Effector CD8-positive, alpha-beta T cell (primary cell): ENCODE results near the gene CLDND1.

ENCODE experiments used
- DNase-seq: peaks from one replicate; lab custom pipeline; 2025; lab: John Stamatoyannopoulos, UW

Gene CLDND1

GRCh38 chr3:98551754-98552153, 29.1 kb upstream of the CLDND1 start:
- no peak for DNase-seq

GRCh38 chr3:98551236-98551635, 28.5 kb upstream of the CLDND1 start:
- no peak for DNase-seq

DNA sequence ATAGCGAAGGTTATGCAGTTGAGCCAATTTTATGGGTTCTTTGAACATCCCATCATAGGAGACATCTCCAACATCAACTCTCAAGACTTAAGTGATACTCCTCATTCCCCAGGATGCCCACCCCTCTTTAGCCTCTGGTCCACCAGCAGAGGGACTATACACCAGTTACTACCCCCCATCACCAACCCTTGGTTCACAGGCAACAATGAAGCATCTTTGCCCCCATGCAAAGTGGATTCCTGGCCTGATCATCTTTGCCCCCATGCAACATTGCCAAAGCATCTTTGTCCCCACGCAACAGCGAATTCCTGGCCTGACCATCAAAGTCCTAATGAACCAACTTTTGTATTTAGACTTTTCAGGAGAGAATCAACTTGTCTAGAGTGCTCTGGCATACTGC, 28.1 kb upstream of the CLDND1 start:
- no peak for DNase-seq

DNA sequence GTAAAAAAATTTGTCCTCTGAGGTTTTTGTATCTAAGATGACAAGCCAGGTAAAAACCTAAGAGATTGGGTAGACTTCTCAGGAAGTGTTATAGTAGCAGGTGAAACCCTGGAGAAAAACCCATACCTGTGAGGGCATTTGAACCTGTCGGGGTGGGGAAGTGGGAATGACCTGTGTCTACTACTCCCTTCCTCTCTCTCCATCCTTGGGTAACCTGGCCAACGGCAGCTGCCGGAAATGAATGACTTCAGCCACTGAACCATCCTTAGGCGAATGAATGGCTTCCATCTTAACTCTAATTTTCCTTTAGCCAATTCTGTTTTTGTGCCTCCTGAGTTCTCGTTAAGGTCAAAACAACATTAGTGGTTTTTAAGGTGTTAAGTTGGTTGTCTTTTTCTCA, 25.8 kb upstream of the CLDND1 start:
- DNase-seq = no peak

DNA sequence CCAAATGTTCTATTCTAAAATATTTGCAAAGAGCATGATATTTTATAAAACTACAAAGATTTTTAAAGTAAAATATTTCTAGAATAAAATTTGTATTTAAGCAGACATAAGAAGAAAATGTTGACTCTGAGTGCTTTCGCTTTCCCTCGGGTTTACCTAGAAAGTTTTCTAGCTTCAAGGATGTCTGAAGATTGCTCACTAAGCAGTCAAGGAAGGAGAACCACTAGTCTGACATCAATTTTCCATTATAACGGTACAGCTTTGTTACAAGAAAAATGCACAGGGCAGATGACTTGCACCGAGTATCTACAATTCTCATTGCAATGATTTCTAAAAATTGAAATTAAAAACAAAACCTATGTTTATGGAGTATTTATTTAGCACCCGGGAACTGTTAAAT, 23.2 kb upstream of the CLDND1 start:
- no peak for DNase-seq

DNA sequence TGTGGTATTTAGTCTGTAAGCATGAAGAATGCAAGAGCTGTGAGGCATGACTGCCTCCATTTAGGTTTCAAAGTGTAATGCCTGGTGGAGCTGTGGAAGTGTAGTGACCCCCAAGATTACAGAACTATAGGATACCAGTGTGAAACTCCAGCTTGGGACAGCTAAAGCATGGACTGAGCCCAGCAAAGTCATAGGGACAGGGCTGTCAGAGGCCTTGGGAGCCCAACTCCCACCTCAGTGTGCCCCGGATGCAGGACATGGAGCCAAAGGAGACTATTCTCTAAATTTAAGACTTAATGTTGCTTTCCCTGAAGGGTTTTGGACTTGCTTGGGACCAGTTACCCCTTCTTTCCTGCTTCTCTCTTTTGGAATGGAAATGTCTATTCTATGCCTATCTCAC, 19.9 kb upstream of the CLDND1 start:
- no peak for DNase-seq

GRCh38 chr3:98541695-98542094, 19.0 kb upstream of the CLDND1 start:
- no peak for DNase-seq

- no peak for DNase-seq
These were observed 17.6 kb upstream of the CLDND1 start for GRCh38 chr3:98540346-98540745.

DNA sequence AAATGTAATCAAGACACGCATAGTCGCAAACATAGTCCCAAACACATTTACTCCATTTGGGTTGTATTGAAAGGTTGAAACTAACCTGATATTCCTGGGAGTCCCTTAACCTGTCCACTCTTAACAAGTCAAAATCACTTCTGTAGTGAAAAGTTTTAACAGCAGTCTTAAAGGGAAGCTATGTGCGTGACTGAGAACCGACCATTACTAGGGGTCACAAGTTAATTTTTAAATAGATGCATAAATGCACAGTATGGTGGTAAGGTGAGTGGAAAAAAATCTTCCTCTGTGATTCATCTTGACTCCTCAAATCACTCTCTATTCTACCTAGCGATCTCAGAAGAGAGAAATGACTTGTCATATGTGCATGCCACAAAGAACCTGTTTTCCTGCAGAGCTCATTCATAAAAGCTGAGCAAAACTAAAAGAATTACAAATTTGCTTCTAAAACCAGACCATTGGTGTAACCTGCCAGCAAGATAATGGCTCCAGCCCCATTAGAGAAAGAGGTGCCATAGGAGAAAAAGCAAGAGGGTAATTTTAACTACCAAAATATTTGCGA, 13.8 kb upstream of the CLDND1 start:
- no peak for DNase-seq

DNA sequence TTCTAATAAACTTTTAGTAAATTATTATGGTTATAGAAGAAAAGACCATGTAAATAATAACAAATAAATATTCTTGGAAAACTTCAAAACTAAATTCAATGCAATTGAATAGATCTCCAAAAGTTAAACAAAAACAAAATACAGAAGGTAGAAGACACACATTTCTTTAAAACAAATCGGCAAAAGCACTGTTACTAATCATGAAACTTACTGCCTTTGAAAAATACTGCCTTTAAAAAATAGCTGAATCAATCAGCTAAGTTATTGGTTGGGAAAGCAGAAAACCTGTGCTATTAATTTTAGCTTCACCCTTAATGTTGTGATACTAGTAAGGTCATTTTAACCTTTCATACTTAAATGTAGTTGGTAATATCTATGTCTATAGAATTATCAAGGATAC, 12.0 kb upstream of the CLDND1 start:
- DNase-seq = no peak

DNA sequence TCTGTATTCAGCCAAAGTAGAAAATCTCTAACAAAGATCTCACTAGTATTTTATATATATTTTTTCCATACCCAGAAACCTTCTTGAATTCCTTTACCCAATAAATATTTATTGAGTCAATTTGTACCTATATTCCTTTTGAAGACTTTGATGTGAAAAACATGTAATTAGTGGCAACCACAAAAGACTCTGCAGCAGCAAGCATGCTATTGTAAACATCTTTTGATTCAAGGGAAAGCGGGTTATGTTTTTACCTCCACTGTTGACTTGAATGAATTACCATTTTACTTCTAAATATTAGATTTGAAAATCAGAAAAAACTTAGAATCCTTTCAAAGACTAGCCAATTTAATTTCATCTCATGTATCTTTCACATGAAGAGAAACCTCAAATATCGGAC, 11.5 kb upstream of the CLDND1 start:
- DNase-seq = no peak

DNA sequence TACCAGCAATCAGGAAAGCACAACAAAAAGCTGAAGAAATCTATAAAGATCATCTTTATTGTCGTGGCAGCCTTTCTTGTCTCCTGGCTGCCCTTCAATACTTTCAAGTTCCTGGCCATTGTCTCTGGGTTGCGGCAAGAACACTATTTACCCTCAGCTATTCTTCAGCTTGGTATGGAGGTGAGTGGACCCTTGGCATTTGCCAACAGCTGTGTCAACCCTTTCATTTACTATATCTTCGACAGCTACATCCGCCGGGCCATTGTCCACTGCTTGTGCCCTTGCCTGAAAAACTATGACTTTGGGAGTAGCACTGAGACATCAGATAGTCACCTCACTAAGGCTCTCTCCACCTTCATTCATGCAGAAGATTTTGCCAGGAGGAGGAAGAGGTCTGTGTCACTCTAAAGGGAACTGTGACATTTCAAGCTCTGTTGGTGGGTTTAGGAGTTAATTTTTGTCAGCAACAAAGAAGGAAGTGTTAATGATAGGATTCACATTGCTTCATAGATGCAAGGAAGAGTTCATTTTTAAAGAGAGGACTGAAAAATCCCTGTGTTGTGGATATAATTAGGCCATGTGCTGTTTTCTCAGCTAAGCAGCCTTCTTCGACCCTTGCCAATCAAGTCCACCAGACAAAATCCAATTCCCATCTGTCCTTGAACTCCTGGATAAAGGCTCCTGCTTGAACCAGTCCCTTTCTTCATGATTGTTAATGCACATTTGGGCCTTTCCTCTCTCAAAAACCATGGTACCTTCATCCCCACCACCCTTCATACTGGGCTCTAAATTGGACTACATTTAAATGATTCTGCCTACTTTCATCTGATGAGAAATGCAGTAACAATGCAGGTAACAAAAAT, 10.2 kb upstream of the CLDND1 start:
- DNase-seq = no peak

- no peak for DNase-seq
These were observed 9.6 kb upstream of the CLDND1 start for GRCh38 chr3:98532275-98532637.

- no peak for DNase-seq
These were observed 9.0 kb upstream of the CLDND1 start, which contains the start of gene GPR15 for GRCh38 chr3:98531622-98532274. TSS of gene GPR15 (plus strand) at chr3:98531978. CDS start at chr3:98532034, 56 bp downstream.

DNA sequence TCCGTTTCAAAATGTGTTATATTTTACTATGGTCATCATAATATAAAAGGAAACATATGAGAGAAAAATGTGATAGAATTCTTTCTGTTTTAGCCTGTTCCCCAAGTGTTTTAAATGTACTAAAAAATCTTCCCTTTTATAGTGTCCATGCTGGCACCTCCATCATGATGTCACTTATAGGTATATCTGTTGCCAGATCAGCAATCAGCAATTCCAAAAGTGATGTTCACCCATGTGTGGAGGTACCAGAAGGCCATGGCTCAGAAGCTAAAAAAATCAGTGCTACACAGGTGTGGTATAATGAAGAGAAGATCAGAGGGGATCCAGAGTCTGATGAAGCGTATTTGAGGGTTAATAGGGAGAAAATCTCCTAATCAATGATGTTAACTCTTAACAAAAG, 8.0 kb upstream of the CLDND1 start:
- no peak for DNase-seq

GRCh38 chr3:98529856-98530459, 7.3 kb upstream of the CLDND1 start:
- DNase-seq = no peak

GRCh38 chr3:98528474-98529346, 6.0 kb upstream of the CLDND1 start:
- DNase-seq = no peak

GRCh38 chr3:98525494-98525893, 2.8 kb upstream of the CLDND1 start:
- DNase-seq = no peak

- DNase-seq = peak; percentile 1
These were observed 682 bp downstream of the CLDND1 start for GRCh38 chr3:98521897-98522543.

DNA sequence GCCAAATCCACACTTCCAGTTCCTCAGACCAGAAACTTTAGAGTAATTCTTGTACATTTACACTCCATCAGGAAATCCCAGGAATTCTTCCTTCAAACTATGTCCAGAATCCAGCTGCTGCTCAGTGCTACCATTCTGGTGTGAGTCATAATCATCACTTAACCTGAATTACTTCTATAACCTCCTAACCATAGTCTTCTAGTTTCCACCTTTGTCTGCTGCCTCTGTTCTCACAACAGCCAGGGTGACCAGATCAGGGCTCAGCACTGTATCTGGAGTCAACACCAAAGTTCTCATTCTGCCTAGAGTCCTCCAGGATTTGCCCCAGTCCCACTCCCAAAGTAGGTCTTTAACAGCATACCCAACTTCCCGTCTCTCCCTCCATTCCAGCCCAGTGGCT, 3.4 kb downstream of the CLDND1 start:
- DNase-seq = no peak

- DNase-seq = no peak
These were observed 3.9 kb downstream of the CLDND1 start for GRCh38 chr3:98518816-98519215.
